ENCODE results near the gene MARK4.

MARK4 gene

GRCh38 chr19:45250832-45251451 lies at the start of gene MARK4:
TSS of gene MARK4 (plus strand) at chr19:45251271. CDS start at chr19:45251589, 318 bp downstream.
- TF ChIP-seq MAX (IDR thresholded peaks at IDR 0.05) = no peak
- no peak for TF ChIP-seq RAD21 (IDR thresholded peaks at IDR 0.05; ENCODE audit: low read depth)
- 0 out of 2 replicates have a peak, but pooled peaks have one; percentile 16 for TF ChIP-seq TAF1 (IDR thresholded peaks at IDR 0.05; ENCODE audit: low read depth)
- no peak for TF ChIP-seq EGR1 (IDR thresholded peaks at IDR 0.05)
- TF ChIP-seq ZBTB7A (IDR thresholded peaks at IDR 0.05; ENCODE audit: low read depth) = peak; percentile 16
- TF ChIP-seq EP300 (IDR thresholded peaks at IDR 0.05; ENCODE audit: borderline replicate concordance) = no peak
- TF ChIP-seq REST (IDR thresholded peaks at IDR 0.05; ENCODE audit: low read depth) = no peak
- TF ChIP-seq YY1 (IDR thresholded peaks at IDR 0.05; ENCODE audit: low read depth) = no peak
- no peak for TF ChIP-seq TCF12 (IDR thresholded peaks at IDR 0.05; ENCODE audit: low read depth)
- TF ChIP-seq CREB1 (IDR thresholded peaks at IDR 0.05; ENCODE audit: low read depth) = no peak
- no peak for TF ChIP-seq NFIC (IDR thresholded peaks at IDR 0.05)
- TF ChIP-seq USF1 (IDR thresholded peaks at IDR 0.05) = no peak
- TF ChIP-seq TEAD4 (IDR thresholded peaks at IDR 0.05) = no peak
- no peak for TF ChIP-seq CEBPB (IDR thresholded peaks at IDR 0.05)
- TF ChIP-seq FOXM1 (IDR thresholded peaks at IDR 0.05; ENCODE audit: borderline replicate concordance, low read depth) = no peak

- TF ChIP-seq RAD21 (IDR thresholded peaks at IDR 0.05; ENCODE audit: low read depth) (no peak), TEAD4 (IDR thresholded peaks at IDR 0.05) (no peak), TCF12 (IDR thresholded peaks at IDR 0.05; ENCODE audit: low read depth) (no peak), EGR1 (IDR thresholded peaks at IDR 0.05) (no peak), ZBTB7A (IDR thresholded peaks at IDR 0.05; ENCODE audit: low read depth) (no peak), TAF1 (IDR thresholded peaks at IDR 0.05; ENCODE audit: low read depth) (no peak), REST (IDR thresholded peaks at IDR 0.05; ENCODE audit: low read depth) (no peak), YY1 (IDR thresholded peaks at IDR 0.05; ENCODE audit: low read depth) (no peak), CEBPB (IDR thresholded peaks at IDR 0.05) (no peak), EP300 (IDR thresholded peaks at IDR 0.05; ENCODE audit: borderline replicate concordance) (no peak), FOXM1 (IDR thresholded peaks at IDR 0.05; ENCODE audit: borderline replicate concordance, low read depth) (no peak), MAX (IDR thresholded peaks at IDR 0.05) (no peak), USF1 (IDR thresholded peaks at IDR 0.05) (no peak), NFIC (IDR thresholded peaks at IDR 0.05) (no peak), CREB1 (IDR thresholded peaks at IDR 0.05; ENCODE audit: low read depth) (no peak)
Observed at GRCh38 chr19:45202637-45203036, 48.4 kb upstream of the MARK4 start.

- no peak for TF ChIP-seq CREB1 (IDR thresholded peaks at IDR 0.05; ENCODE audit: low read depth)
- TF ChIP-seq FOXM1 (IDR thresholded peaks at IDR 0.05; ENCODE audit: borderline replicate concordance, low read depth) = no peak
- TF ChIP-seq RAD21 (IDR thresholded peaks at IDR 0.05; ENCODE audit: low read depth) = no peak
- no peak for TF ChIP-seq CEBPB (IDR thresholded peaks at IDR 0.05)
- TF ChIP-seq USF1 (IDR thresholded peaks at IDR 0.05) = no peak
Observed at GRCh38 chr19:45205810-45206209, 45.3 kb upstream of the MARK4 start.

- TF ChIP-seq RAD21 (IDR thresholded peaks at IDR 0.05; ENCODE audit: low read depth) = no peak
- no peak for TF ChIP-seq REST (IDR thresholded peaks at IDR 0.05; ENCODE audit: low read depth)
- no peak for TF ChIP-seq MAX (IDR thresholded peaks at IDR 0.05)
- no peak for TF ChIP-seq NFIC (IDR thresholded peaks at IDR 0.05)
- no peak for TF ChIP-seq EP300 (IDR thresholded peaks at IDR 0.05; ENCODE audit: borderline replicate concordance)
- TF ChIP-seq ZBTB7A (IDR thresholded peaks at IDR 0.05; ENCODE audit: low read depth) = no peak
- TF ChIP-seq TEAD4 (IDR thresholded peaks at IDR 0.05) = no peak
- no peak for TF ChIP-seq TCF12 (IDR thresholded peaks at IDR 0.05; ENCODE audit: low read depth)
Observed at GRCh38 chr19:45206328-45206727, 44.7 kb upstream of the MARK4 start.
